ENCODE measurements around the gene PNPLA3.

PNPLA3 gene

GRCh38 chr22:43948836-43949406 is 25.3 kb downstream of the PNPLA3 start:
- no peak overlapping the region for H3K9ac ChIP-seq (ENCODE audit: low read depth, low read length)
- no peaks in the 10 kb centered on the region for H3K79me2 ChIP-seq (ENCODE audit: insufficient read depth, low read length)
- no peak overlapping the region for H2AFZ ChIP-seq (ENCODE audit: low read depth, low read length)
- TF ChIP-seq CTCF (IDR thresholded peaks at IDR 0.05; ENCODE audit: borderline replicate concordance, extremely low read depth, low read length, poor library complexity, severe bottlenecking), result no peak
- no peak for TF ChIP-seq EZH2 (IDR thresholded peaks at IDR 0.05; ENCODE audit: borderline replicate concordance, low read depth, low read length, severe bottlenecking)
- no peaks in the 10 kb centered on the region for H3K27me3 ChIP-seq (ENCODE audit: insufficient read depth, low read length, poor library complexity)
- H3K27ac ChIP-seq (ENCODE audit: low read length), result no peak overlapping the region
- no peaks in the 10 kb centered on the region for H4K20me1 ChIP-seq (ENCODE audit: insufficient read depth, low read length)
- H3K4me1 ChIP-seq (ENCODE audit: insufficient read depth, low read length), result peaks cover 2% of the 10 kb centered on the region
- H3K36me3 ChIP-seq (ENCODE audit: insufficient read depth, low read length), result no peaks in the 10 kb centered on the region
- ATAC-seq (ENCODE audit: insufficient read depth, low read depth), result no peak
- H3K4me2 ChIP-seq (ENCODE audit: insufficient read depth, low read length), result no peak overlapping the region
- H3K9me3 ChIP-seq (ENCODE audit: insufficient read depth, low read length, severe bottlenecking), result no peaks in the 10 kb centered on the region
- no peak overlapping the region for H3K4me3 ChIP-seq (ENCODE audit: low read depth in 1 of 2, low read length in 2 of 2)
- no peak for DNase-seq

GRCh38 chr22:43951391-43951790 is 27.8 kb downstream of the PNPLA3 start:
- no peak for ATAC-seq (ENCODE audit: insufficient read depth, low read depth)
- Histone ChIP-seq H3K9ac (ENCODE audit: low read depth, low read length) (no peak overlapping the region), H3K27me3 (ENCODE audit: insufficient read depth, low read length, poor library complexity) (no peaks in the 10 kb centered on the region), H3K4me1 (ENCODE audit: insufficient read depth, low read length) (peaks cover 16% of the 10 kb centered on the region), H3K4me3 (ENCODE audit: low read depth in 1 of 2, low read length in 2 of 2) (no peak overlapping the region), H3K79me2 (ENCODE audit: insufficient read depth, low read length) (peaks cover 18% of the 10 kb centered on the region), H3K4me2 (ENCODE audit: insufficient read depth, low read length) (no peak overlapping the region), H4K20me1 (ENCODE audit: insufficient read depth, low read length) (peaks cover 2% of the 10 kb centered on the region; the same call in 1 of the 2 replicates), H3K27ac (ENCODE audit: low read length) (no peak overlapping the region), H3K9me3 (ENCODE audit: insufficient read depth, low read length, severe bottlenecking) (no peaks in the 10 kb centered on the region), H2AFZ (ENCODE audit: low read depth, low read length) (no peak overlapping the region), H3K36me3 (ENCODE audit: insufficient read depth, low read length) (no peaks in the 10 kb centered on the region)
- TF ChIP-seq CTCF (IDR thresholded peaks at IDR 0.05; ENCODE audit: borderline replicate concordance, extremely low read depth, low read length, poor library complexity, severe bottlenecking), result no peak
- TF ChIP-seq EZH2 (IDR thresholded peaks at IDR 0.05; ENCODE audit: borderline replicate concordance, low read depth, low read length, severe bottlenecking), result no peak
- no peak for DNase-seq

DNA sequence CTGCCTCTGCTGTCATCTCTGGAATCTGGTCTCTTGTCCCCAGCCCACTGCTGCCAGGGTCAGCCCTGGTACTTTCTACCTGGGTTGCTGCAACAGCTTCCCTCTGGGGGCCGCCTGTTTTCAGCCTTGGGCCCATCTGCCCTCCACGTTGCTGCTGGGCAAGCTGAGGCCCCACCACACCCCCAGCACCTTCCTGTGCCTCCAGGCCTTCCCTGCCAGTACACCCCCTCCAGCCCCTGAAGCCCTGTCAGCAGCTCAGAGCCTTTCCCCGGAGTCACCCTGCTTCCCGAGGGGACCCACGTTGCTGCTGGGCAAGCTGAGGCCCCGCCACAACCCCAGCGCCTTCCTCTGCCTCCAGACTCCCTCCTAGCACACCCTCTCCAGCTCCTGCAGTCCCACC is 28.4 kb downstream of the PNPLA3 start:
- DNase-seq, result no peak
- TF ChIP-seq EZH2 (IDR thresholded peaks at IDR 0.05; ENCODE audit: borderline replicate concordance, low read depth, low read length, severe bottlenecking), result no peak
- TF ChIP-seq CTCF (IDR thresholded peaks at IDR 0.05; ENCODE audit: borderline replicate concordance, extremely low read depth, low read length, poor library complexity, severe bottlenecking), result no peak
- ATAC-seq (ENCODE audit: insufficient read depth, low read depth), result no peak
- Histone ChIP-seq H2AFZ (ENCODE audit: low read depth, low read length) (no peak overlapping the region), H3K9me3 (ENCODE audit: insufficient read depth, low read length, severe bottlenecking) (no peaks in the 10 kb centered on the region), H3K27me3 (ENCODE audit: insufficient read depth, low read length, poor library complexity) (no peaks in the 10 kb centered on the region), H3K4me2 (ENCODE audit: insufficient read depth, low read length) (no peak overlapping the region), H3K4me3 (ENCODE audit: low read depth in 1 of 2, low read length in 2 of 2) (no peak overlapping the region), H3K4me1 (ENCODE audit: insufficient read depth, low read length) (peaks cover 21% of the 10 kb centered on the region), H3K27ac (ENCODE audit: low read length) (no peak overlapping the region), H3K9ac (ENCODE audit: low read depth, low read length) (no peak overlapping the region), H3K36me3 (ENCODE audit: insufficient read depth, low read length) (no peaks in the 10 kb centered on the region), H4K20me1 (ENCODE audit: insufficient read depth, low read length) (peaks cover 6% of the 10 kb centered on the region; the same call in 1 of the 2 replicates), H3K79me2 (ENCODE audit: insufficient read depth, low read length) (peaks cover 24% of the 10 kb centered on the region)

Measured in DND-41 (cell line).